Inflammatory macrophage treated with lipopolysaccharide for 1 hour (primary cell): Measurements from ENCODE around the gene MAPKAPK2.

Experiments used
- DNase-seq, 2 donors: peaks; one replicate each; pipeline ENCODE4 v3.0.0-alpha.2; 2020 to 2022

MAPKAPK2 gene

DNA sequence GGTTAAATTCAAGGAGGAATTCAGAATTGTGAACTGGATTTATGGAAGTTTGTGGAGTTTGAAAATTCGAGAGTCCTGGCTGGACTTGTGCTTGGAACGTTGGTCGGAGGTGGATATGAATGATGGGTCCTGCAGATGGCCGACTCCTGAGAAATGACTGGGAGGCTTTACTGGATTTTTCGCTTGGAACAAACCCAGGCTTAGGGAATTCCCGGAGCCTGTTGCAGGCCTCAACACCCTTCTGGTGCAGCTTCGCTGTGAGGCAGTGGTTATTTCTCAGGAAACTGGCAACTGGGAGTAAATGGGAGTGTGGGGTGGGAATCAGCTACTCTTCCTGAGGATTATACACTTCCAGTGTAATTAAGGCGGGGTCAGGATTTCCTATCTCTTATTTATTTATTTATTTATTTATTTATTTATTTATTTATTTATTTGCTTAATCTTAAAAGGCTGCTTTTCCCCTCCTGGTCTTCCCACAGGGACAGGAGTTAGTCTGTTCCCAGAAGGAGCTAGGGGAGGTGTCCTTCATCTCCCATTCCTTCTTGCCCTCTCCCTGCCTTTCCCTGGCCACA, 21.1 kb downstream of the MAPKAPK2 start:
- no peak for DNase-seq

DNA sequence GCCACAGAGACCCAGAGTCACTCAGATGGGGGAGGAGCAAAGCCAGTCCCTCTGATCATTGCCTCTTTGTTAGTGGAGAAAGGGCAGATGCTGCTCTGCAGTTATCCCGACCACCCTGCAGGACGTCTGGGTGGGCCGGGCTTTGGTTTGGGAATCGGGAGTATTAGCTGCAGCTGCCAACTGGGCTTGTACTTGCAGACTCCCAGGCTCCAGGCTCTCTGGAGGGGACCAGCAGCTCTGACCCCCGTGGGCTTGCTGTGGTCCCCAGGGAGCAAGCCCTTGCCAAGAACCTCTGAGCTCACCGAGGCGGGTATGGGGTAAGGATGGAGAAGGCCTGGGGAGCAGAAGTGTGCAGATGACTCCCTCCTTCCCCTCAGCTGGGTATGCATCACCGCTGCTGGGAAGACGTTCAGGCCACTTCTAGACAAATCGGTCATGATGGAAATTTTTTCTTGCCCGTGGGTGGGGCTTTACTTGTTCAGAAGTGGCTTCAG, 21.6 kb downstream of the MAPKAPK2 start:
- DNase-seq: peak; percentile 80 to 92

DNA sequence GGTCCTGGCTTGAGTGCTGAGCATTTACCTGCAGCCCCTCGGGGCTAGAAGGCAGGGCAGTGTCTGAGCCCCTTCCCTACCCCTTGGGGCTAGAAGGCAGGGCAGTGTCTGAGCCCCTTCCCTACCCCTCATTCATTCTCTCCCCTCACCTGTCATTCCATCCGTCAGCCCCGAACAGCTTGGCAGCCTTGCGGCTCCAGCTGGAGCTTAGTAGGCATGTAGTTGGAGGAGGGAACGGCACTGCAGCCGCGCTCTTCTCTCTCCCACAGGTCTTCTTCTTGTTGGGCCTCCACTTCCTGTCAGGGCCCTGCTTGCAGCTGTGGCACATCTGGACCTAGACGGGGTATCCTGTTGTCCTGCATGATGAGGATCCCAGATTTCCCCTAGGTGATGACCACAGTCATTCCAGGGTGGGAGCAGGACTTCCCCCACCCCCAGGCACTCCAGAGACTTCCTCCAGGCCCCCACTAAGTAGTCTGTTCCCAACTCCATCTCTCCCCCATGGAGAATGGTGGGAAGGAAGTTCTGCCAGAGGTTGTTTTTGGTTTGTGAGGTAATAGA, 22.2 kb downstream of the MAPKAPK2 start:
- DNase-seq: peak in 1 of 2 donors; percentile 29

DNA sequence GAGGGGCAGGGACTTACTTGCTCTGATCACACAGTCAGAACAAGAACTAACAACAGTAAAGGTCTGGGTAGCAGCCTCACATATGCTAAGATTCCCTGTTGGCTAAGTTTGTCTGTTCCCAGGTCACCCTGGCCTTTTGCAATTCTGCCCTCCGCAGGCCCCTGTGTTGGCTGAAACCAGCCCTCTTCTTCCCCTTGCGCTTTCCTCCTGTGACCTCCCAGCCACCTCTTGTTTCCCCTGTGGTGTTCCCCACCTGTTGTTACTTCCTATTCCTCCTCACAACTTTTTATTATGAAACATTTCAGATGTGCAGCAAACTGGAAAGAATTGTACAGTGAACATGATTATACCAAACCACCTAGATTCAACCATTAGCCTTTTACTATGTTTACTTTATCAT, 23.4 kb downstream of the MAPKAPK2 start:
- DNase-seq: peak; percentile 43 to 66

DNA sequence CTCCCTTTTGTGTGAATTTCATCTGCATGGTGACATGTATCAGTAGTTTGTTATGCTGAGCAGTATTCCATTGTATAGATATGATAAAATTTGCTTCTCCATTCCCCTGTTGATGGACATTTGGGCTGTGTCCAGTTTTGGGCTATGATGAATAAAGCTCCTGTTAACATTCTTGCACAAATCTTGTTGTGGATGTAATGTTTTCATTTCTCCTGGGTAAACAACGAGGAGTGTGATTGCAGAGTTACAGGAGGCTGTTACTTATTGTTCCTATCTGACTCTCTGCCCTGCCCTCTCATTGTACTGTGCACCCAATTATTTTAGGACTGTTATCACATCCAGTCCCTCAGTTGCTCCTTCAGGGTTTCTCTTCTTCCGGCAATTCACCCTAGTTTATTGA, 24.2 kb downstream of the MAPKAPK2 start:
- no peak for DNase-seq

DNA sequence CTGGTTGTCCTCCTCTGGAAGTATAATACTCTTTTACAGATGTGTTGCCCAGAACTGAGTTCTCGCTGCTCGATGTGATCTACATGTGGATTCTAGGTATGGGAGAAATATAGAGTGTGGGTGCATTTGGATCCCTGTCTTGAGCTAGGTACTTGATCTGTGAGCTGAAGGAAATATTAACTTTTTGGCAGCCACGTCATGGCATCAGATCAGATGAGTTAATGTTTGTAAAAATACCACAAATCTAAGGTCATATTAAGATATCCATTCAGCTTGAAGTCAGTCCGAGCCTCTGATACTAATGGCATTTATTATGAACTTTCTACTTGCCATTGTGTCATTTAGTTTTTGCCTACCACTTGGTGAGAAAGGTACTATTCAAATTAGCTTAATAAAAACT, 24.6 kb downstream of the MAPKAPK2 start:
- DNase-seq: no peak

DNA sequence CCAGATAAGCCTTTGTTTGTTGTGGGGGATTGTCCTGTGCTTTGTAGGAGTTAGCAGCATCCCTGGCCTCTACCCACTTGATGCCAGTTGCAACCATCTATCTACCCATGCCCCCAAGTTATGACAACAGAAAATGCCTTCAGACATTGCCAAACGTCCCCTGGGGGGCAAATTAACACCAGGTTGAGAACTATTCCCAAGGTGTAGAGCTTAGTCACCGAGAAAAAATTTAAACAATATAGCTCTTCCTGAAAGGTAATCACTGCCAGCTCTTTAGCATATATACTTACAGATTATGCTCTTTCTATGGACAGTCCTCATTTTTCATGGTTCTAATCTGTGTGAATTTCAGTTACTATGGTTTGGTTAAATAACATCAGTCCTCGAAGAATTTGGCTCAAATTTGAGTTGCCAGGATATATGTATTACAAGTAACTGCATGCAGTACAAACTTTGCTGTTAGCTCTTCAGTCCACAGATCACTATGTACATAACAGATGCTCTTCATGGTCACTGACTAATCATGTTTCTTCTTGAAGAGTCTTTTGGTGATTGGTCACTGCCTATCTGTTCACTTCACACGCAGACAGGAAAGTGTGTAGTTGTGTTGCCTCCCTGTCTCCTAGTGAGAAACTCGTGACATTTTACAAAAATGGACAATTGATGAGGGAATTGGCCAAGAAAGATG, 25.2 kb downstream of the MAPKAPK2 start:
- DNase-seq: no peak

DNA sequence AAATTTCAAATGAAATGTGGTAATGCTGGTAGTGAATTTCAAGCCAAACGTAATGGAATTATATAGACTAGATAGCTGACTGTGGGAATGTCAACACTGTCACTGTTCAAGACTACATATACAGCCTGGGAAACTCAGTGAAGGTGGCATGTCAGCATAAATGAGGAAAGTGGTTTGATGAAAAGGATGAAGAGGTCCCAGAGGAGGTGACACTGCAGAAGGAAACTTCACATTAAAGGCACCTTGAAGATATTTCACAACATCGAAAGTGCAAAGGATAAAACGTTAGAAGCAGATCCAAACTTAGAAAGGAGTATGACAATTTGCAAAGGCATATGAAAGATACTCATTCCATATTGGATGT, 25.7 kb downstream of the MAPKAPK2 start:
- DNase-seq: no peak

DNA sequence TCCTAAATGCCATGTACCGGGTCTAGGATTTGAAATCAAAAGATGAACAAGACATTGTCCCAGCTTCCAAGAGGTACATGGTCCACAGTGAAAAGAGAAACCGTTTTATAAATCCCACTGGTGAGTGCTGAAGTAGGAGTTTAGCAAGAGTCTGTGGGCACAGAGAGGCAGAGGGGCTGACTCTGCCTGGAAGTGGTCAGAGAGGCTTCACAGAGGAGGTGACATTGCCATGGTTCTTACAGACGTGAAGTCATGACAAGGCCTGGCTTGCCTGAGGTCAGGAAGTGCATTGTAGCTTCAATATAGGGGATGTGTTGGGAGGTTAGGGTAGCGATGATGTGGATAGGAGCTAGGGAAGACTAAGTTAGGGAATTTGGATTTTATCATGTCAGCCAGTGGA, 28.4 kb downstream of the MAPKAPK2 start:
- peak in 1 of 2 donors; percentile 28 for DNase-seq

DNA sequence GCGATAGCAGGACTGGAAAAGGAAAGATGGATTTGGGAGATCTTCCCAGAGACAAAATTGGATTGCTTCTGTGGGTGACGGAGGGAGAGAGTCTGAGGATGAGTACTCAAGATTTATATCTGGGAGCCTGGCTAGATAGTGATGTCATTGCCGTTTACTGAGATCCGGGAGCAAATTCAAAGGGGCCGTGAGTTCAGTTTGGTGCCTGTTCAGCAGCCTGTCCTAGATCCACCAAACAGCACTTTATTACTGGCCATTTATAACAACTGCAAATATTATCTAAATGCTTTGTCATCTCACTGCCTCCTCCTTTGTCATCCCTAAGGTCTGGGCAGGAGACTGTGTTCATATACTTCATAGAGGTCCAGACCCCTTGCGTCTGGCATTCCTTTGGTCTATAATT, 29.2 kb downstream of the MAPKAPK2 start:
- DNase-seq: no peak

DNA sequence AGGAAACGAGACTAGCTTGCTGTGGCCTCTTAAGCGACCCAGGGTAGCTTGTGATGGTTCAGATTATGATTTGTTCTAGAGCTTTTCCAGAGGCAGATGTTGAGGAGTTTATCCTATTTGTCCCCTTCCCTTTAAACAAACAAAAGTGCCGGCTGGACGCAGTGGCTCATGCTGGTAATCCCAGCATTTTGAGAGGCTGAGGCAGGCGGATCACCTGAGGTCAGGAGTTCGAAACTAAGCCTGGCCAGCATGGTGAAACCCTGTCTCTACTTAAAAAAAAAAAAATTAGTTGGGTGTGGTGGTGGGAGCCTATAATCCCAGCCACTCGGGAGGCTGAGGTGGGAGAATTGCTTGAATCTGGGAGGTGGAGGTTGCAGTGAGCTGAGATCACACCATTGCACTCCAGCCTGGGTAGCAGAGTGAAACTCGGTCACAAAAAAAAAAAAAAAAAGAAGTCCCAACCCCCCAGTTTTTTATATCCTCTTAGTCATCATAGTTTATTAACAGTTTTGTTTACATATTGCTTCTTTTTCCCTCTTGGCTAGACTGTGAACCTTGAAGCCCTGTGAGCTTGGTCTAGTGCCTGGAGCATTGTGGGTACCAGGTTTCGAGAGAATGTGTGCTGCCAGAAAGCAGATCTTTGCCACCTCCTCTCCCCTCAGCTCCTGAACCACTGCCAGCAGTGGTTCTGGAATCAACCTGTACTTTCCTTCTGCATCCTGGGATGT, 29.8 kb downstream of the MAPKAPK2 start:
- no peak for DNase-seq

DNA sequence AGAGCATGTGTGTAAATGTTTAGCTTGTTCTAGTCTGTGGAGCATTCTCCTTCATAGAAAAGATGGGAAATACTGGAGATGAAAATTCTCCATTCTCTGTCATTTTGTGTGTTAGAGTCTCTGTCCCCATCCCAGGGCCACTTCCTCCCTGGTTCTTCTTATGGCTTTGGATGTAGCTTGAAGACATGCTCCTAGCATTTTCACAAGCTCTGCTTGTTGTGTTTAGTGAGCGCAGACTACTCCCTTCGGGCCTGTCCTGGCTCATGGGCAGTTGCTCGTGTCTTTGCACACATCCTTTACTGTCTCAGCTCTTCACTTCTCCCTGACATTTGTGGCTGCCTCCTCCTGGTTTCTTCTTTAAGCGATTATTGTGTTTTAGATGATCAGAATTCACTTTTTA, 30.4 kb downstream of the MAPKAPK2 start:
- DNase-seq: no peak

DNA sequence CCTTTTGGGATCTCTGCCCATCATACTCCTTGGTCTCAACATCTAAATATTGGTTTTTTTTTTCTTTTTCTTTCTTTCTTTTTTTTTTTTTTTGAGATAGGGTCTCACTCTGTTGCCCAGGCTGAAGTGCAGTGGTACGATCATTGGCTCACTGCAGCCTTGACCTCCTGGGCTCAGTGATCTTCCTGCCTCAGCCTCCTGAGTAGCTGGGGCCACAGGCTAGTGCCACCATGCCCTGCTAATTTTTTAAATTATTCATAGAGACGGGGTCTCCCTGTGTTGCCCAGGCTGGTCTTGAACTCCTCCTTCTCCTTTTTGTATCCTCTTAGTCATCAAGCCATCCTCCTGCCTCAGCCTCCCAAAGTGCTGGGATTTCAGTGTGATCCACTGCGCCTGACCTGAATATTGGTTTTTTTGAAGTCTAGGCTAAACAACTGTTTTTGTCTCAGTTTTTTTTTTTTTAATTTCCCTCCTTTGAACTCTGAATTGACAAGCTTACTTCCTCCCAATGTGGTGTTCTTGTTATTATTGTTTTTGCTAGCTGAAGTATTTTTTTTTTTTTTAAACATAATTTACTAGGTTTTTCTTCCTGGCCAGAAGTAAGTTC, 30.9 kb downstream of the MAPKAPK2 start:
- no peak for DNase-seq

DNA sequence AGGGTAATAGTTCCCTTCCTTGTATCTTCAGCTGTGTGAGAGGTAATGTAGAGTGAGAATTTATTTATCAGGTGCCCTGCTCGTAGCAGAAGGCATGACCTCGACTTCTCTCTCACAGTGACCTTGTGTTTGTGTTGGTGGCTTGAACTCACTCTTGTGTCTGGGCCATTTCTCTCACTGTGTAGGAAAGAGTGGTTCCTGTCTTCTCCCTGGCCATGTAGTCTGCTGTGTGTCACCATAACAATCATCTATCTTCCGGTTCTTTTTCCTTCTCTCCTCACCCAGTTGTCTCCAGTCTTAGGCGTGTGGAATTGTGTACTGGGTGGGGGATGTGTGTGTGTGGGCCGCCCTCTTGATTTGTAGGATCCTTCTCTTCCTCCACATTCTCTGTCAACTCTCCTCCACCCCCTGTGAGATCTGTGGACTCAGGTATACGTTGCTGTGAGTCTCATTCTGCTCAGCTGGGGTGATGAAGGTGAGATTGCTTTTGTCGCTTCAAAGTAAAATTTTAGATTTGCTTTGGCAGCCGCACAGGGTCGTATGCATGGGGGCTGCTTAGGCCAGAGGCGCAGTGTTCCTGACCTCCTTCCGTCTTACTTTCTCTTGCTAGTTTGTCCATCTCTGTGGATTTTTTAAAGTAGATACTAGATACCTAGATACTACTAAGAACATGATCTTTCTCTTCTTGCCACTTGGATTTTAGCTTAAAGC, 31.6 kb downstream of the MAPKAPK2 start:
- DNase-seq: no peak

DNA sequence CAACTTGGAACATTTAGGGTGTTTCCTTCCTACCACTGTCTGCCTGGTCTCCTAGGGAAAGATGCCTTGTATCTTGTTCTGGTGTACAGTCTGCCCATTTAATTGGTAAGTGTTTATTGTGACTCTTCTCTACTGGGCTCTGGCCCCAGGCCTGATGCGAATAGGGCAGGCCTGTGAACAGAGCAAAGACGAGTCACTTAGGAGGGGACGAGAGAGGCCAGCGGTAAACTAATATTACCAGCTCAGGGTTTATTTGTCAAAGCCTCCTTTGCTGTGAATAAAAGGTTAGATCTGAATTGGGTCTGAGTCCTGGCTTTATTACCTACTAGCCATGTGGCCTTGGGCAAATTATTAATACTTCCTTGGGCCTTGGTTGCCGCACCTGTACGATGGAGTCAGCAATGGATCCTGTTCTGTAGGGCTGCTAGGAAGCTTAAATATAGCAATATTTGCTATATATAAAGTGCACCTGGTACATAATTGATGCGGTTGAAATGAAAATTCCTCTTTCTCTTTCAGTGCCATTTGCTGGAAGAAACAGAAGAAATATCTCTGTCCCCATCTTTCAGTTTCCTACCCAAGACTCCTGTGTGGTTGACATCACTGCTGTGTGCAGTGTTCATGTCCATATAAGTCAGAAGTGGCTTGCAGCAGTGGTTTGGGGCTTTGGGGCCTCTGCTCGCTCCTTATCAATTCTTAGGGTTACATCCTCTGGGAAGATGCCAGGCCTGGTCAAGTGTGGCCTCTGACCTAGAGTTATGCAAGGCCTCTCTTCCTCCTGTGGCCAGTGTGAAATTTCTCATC, 32.4 kb downstream of the MAPKAPK2 start:
- DNase-seq: peak in 1 of 2 donors; percentile 53

DNA sequence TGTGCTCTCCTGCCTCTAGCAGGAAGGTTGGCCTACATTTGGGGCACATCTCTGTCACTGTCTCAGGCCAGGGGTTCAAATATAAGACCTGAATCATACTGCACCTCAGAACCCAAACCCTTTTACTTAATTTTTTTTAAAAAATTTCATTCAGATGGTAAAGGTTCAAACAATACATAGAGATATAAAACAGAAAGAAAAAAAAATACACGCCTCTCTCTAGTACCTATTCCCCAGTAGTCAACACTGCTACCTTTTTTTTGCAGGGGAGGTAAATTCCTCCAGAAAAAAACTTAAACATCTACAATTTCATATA, 32.9 kb downstream of the MAPKAPK2 start:
- DNase-seq: no peak

DNA sequence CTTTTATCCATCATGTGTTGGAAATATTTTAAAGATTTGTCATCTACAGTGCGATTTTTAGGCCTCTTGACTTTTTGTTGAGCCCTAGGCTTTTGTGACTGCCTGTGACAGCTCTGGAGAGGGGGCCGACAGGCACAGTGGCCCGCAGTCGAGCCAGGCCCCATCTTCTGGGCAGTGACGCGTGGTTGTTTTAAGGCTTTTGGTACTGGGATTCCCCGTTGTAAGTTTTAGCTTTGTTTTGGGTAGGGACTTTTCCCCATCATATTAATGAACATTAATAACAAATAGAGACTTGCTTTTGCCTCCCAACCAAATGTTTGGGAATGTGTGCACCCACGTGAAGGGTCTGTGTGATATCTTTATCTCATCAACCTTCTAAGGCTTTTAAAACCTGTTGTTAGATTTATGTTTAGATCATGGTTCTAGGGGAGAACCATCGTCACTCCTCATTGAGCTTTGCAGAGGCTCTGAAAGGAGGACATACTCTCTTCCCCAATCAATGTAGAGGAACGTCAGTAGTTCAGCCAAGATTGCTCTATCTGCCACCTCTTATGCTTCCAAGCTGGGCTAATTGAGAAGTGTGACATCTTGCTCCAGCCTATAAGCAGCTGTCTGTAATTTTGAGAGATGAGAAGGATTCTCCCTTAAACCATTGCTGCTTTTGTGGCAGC, 34.6 kb downstream of the MAPKAPK2 start:
- no peak for DNase-seq

DNA sequence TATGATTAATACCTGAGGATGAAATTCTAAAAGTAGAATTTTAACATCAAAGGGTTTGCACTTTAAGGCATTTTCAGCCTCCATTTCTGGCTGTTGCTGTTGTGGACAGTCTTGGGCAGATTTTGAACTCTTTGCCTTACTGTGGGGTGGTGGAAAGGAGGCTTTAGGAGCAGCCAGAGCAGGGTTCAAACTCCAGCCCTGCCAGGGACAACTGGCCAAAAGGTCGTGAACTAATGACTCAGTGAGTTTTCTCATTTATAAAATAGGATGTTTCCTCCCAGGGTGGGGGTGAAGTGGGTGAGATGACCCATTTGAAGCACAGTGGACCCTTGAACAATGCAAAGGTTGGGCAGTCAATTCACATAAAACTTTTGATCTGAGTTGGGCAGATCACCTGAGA, 36.7 kb downstream of the MAPKAPK2 start:
- no peak for DNase-seq

DNA sequence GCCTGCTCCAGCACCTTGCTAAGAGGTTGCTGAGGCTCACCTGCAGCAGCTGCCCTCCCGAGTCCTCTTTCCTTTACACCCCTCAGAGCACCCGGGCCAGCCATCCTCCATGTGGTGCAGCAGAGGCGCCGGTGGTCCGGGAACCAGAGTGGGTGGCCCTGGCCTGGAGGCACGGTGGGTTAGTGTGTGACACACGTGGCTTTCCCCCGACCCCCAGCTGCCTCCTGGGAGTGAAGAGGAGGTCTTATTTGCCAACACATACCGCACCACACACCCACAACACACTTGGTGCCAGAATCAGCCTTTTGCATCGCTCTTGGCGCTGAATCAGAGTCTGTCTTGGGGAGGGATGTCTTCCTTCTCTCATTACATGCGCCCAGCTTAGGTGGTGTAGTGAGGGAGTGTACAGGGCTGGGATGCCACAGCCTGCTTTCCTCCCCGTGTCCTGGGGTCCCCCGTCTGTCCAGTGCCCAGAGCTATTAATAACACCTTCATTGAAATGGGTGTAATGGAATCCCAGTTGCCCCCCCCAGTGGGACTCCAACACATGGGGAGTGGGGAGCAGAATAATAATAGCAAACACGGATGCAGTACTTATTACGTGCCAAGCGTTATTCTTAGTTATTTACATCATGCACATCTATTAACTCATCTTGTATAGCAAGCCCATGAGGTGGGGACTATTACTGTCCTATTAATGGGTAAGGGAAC, 38.2 kb downstream of the MAPKAPK2 start:
- no peak for DNase-seq

DNA sequence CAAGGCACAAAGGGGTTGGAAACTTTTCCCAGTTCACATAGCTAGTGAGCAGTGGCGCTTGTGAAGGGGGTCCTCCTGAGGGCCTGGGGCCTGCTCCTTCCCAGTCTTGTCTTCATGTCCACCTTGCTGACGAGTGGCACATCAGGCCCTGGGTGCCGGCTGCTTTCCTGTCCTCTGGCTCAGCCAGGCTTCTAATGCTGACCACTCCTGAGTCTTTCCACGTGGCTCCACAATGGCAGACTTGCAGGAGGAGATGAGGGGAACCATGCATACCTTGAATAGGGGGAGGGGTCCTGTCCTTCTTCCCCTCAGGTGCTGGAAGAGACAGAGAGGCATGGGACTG, 38.7 kb downstream of the MAPKAPK2 start:
- no peak for DNase-seq
